ENCODE results near the gene ZNF107.

- TF ChIP-seq CTCF (conservative IDR thresholded peaks at IDR 0.05; ENCODE audit: low read depth in 2 of 2): no peak
- no peak for TF ChIP-seq REST (IDR thresholded peaks at IDR 0.05; ENCODE audit: unreplicated experiment)
- TF ChIP-seq ZNF114 (CRISPR knock-in tag; IDR thresholded peaks at IDR 0.05): no peak
- TF ChIP-seq EZH2 (IDR thresholded peaks at IDR 0.05; ENCODE audit: low read depth, unreplicated experiment): no peak
Measured at GRCh38 chr7:64729089-64729848, 63.3 kb downstream of the ZNF107 start.
